PC-3 (cell line): ENCODE measurements around the gene ZNRF2.

Source experiments
- CTCF ChIP-seq: fragments of 300-600 bp; sonication (generic); conservative IDR thresholded peaks from 2 replicates; pipeline ENCODE4 v1.5.1; 2017; ENCODE audit warnings: antibody characterized with exemption, low read depth, mild to moderate bottlenecking, low read length
- EZH2 ChIP-seq: fragments of 300-600 bp; sonication (generic); IDR thresholded peaks from one replicate; pipeline ENCODE4 v1.6.1; 2017; ENCODE audit warnings: antibody characterized with exemption, mild to moderate bottlenecking, low read length; ENCODE audit not compliant: unreplicated experiment
- EZH2phosphoT487 ChIP-seq: fragments of 300-600 bp; sonication (generic); IDR thresholded peaks from 2 replicates; pipeline ENCODE4 v1.6.1; 2018; ENCODE audit warnings: mild to moderate bottlenecking, antibody characterized with exemption, low read length, borderline replicate concordance

GRCh38 chr7:30321882-30322192, 37.4 kb downstream of the ZNRF2 start:
- TF ChIP-seq CTCF (no peak), EZH2phosphoT487 (no peak), EZH2 (no peak)
